Immature natural killer cell (primary cell): ENCODE results near the gene HNRNPA1L2. TPM values are rescaled to one million over a fixed set of nuclear protein-coding genes. Genes with fewer than 3 reads are reported as not detected.
"Not testable (repeated sequence)": the region's sequence is repeated elsewhere in the genome, so short reads cannot be mapped to it uniquely, and the experiment has no call there.

ENCODE experiments used
- DNase-seq, 3 donors: peaks; one replicate each; pipeline ENCODE4 v3.0.0; 2022; ENCODE audit warnings: mixed read lengths in 1 of 3
- H3K27ac Mint-ChIP-seq, 6 donors: one replicate each; pipeline ENCODE4 v1.8.0; 2020; ENCODE audit warnings: mixed read lengths in 6 of 6, mild to moderate bottlenecking in 5 of 6, inconsistent platforms in 4 of 6, moderate library complexity in 3 of 6
- H3K27me3 Mint-ChIP-seq, 3 donors: one replicate each; pipeline ENCODE4 v1.8.0; 2020 to 2021; ENCODE audit warnings: low read depth in 3 of 3, mild to moderate bottlenecking in 3 of 3, mixed read lengths in 3 of 3, moderate library complexity in 3 of 3, inconsistent platforms in 1 of 3
- H3K36me3 Mint-ChIP-seq, 3 donors: one replicate each; pipeline ENCODE4 v1.8.0; 2020; ENCODE audit warnings: mixed read lengths in 3 of 3, inconsistent platforms in 2 of 3, mild to moderate bottlenecking in 2 of 3
- H3K4me1 Mint-ChIP-seq, 2 donors: one replicate each; pipeline ENCODE4 v1.8.0; 2020; ENCODE audit warnings: inconsistent platforms in 2 of 2, mild to moderate bottlenecking in 2 of 2, mixed read lengths in 2 of 2, moderate library complexity in 1 of 2
- H3K4me3 Mint-ChIP-seq, 5 donors: one replicate each; pipeline ENCODE4 v1.8.0; 2020; ENCODE audit warnings: mild to moderate bottlenecking in 5 of 5, mixed read lengths in 5 of 5, inconsistent platforms in 3 of 5, moderate library complexity in 3 of 5
- H3K9me3 Mint-ChIP-seq, 6 donors: one replicate each; pipeline ENCODE4 v1.8.0; 2020; ENCODE audit warnings: mild to moderate bottlenecking in 6 of 6, mixed read lengths in 6 of 6, inconsistent platforms in 4 of 6, moderate library complexity in 3 of 6
- polyA plus RNA-seq, 3 donors: library from polyadenylated mRNA; unstranded; fragments of 300-500 nt; fragmentation: Illumina TruSeq; gene quantifications; one replicate each; pipeline ENCODE4 v1.2.3, GENCODE V29; 2021

Gene HNRNPA1L2
- polyA plus RNA-seq, 3 donors from 2014 or later = 4.0 to 11.6 (median 8.4) TPM

GRCh38 chr13:52659340-52659739 lies 17.1 kb downstream of the HNRNPA1L2 start:
- peak overlapping the region in 2 of 6 donors; percentile 37 to 68 for H3K27ac Mint-ChIP-seq
- no peak overlapping the region for H3K4me3 Mint-ChIP-seq
- no peak for DNase-seq
- H3K36me3 Mint-ChIP-seq = peaks cover 5 to 18% (median 10%) of the 10 kb centered on the region in 3 donors
- no peaks in the 10 kb centered on the region for H3K9me3 Mint-ChIP-seq
- H3K27me3 Mint-ChIP-seq = peaks cover 0 to 2% (median 0%) of the 10 kb centered on the region in 3 donors
- H3K4me1 Mint-ChIP-seq = no peaks in the 10 kb centered on the region

- DNase-seq = no peak
- no peak overlapping the region for H3K27ac Mint-ChIP-seq
Measured at GRCh38 chr13:52664272-52664671, 22.0 kb downstream of the HNRNPA1L2 start.

DNA sequence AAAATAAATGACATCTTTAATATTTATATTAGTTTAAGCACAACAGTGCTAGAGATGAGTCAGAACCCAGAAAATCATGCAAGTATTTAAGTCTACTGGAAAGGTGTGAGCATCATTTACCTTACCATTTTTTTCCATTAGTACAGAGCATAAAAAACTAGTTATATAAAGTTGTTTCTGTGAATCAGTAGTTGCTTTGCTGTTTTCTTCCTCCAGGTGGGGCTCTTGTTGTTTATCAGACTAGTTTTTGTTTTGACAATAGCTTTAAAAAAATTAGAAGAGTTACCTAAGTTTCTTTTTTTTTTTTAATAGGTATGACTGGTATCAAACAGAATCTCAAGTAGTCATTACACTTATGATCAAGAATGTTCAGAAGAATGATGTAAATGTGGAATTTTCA lies 23.1 kb downstream of the HNRNPA1L2 start:
- Mint-ChIP-seq H3K36me3 (peaks cover 7 to 27% (median 18%) of the 10 kb centered on the region in 3 donors), H3K9me3 (no peaks in the 10 kb centered on the region), H3K27me3 (peaks cover 0 to 3% (median 0%) of the 10 kb centered on the region in 3 donors), H3K4me3 (no peak overlapping the region), H3K4me1 (peaks cover 2 to 10% of the 10 kb centered on the region in 2 donors), H3K27ac (peak overlapping the region in 1 of 6 donors; percentile 17)
- peak in 1 of 3 donors; percentile 15 for DNase-seq

More at GRCh38 chr13:52664272-52664671, 22.0 kb downstream of the HNRNPA1L2 start:
- peaks cover 10 to 33% (median 21%) of the 10 kb centered on the region in 3 donors for H3K36me3 Mint-ChIP-seq
- peaks cover 0 to 3% (median 0%) of the 10 kb centered on the region in 3 donors for H3K27me3 Mint-ChIP-seq
- H3K4me1 Mint-ChIP-seq = peaks cover 2 to 4% of the 10 kb centered on the region in 2 donors
- H3K9me3 Mint-ChIP-seq = no peaks in the 10 kb centered on the region
- no peak overlapping the region for H3K4me3 Mint-ChIP-seq

DNA sequence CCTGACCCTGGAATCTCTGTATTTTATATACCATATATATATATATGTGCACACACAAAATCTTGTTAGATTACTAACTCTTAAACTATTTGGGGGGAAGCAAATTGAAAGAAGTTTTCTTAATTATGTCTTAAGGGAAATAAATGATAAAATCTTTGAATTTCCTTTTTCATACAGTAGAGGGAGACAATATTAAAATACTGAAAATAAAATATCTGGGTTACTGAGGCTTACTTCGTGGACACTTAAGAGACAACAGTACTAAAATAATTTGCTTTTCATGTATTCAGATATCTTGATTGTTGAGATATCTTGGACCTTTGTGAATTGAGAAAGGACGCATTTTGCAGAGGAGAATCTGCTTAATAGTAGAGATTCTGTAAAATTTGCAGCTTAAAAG lies 27.4 kb downstream of the HNRNPA1L2 start:
- peaks cover 0 to 1% (median 0%) of the 10 kb centered on the region in 3 donors for H3K27me3 Mint-ChIP-seq
- peaks cover 3 to 18% of the 10 kb centered on the region in 2 donors for H3K4me1 Mint-ChIP-seq
- H3K9me3 Mint-ChIP-seq = no peaks in the 10 kb centered on the region
- DNase-seq = no peak
- peaks cover 3 to 13% (median 12%) of the 10 kb centered on the region in 3 donors for H3K36me3 Mint-ChIP-seq
- no peak overlapping the region for H3K4me3 Mint-ChIP-seq
- no peak overlapping the region for H3K27ac Mint-ChIP-seq

DNA sequence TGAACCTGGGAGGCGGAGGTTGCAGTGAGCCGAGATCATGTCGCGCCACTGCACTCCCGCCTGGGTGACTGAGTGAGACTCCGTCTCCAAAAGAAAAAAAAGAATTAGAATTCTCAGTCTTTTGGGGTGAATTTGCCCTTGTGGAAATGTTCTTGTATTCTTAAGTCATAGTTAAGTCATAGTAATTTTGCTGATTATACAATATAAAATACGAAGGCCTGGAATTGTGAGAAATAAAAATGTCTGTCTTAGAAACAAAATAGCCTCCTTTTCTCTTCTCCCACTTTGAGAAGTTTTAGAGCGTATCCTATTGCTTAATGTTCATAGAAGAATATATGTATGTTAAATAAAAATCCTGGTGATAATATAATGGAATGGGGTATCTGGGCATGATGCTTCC lies 28.5 kb downstream of the HNRNPA1L2 start:
- Mint-ChIP-seq H3K27ac (no peak overlapping the region), H3K27me3 (peaks cover 0 to 1% (median 0%) of the 10 kb centered on the region in 3 donors), H3K9me3 (no peaks in the 10 kb centered on the region), H3K4me3 (no peak overlapping the region), H3K36me3 (peaks cover 3 to 13% (median 12%) of the 10 kb centered on the region in 3 donors), H3K4me1 (peaks cover 9 to 28% of the 10 kb centered on the region in 2 donors)
- no peak for DNase-seq

DNA sequence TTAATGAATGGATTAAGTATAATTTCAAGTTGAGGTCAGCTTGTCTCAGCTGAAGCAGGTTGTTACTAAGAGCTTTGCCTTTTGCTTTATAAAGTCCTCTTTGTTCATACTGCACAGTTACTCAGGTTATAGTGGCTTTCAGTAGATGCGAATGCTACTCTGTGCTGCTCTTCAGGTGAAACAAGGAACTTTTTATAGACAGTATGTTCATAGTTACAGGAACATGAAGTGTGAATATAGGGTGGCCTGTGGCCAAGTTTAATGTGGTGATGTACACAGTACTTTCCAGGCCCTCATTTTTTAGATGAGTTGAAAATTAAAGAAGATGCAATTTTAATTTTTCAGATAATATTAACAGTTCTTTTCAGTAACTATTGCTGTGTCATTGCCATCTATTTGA lies 31.2 kb downstream of the HNRNPA1L2 start:
- peaks cover 0 to 1% (median 0%) of the 10 kb centered on the region in 3 donors for H3K27me3 Mint-ChIP-seq
- no peak overlapping the region for H3K4me3 Mint-ChIP-seq
- H3K9me3 Mint-ChIP-seq = no peaks in the 10 kb centered on the region
- H3K27ac Mint-ChIP-seq = no peak overlapping the region
- H3K36me3 Mint-ChIP-seq = peaks cover 6 to 10% (median 9%) of the 10 kb centered on the region in 3 donors
- no peak for DNase-seq
- H3K4me1 Mint-ChIP-seq = peaks cover 12 to 55% of the 10 kb centered on the region in 2 donors

GRCh38 chr13:52677823-52678222 lies 35.6 kb downstream of the HNRNPA1L2 start:
- no peaks in the 10 kb centered on the region for H3K27me3 Mint-ChIP-seq

DNA sequence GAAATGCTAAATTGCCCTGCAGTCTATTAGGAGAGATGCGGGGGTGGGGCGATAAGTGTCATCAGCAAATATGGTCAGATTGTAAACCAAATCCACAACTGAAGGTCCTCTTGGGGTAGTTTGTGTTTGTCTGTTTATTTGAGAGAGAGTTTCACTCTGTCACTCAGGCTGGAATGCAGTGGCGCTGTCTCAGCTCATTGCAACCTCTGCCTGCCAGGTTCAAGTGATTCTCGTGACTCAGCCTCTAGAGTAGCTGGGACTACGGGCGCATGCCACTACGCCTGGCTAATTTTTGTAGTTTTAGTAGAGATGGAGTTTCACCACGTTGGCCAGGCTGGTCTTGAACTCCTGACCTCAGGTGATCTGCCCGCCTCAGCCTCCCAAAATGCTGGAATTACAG lies 43.6 kb downstream of the HNRNPA1L2 start:
- H3K9me3 Mint-ChIP-seq, DNase-seq, H3K27ac Mint-ChIP-seq, H3K4me3 Mint-ChIP-seq, H3K4me1 Mint-ChIP-seq, H3K27me3 Mint-ChIP-seq: not testable (repeated sequence)
- H3K36me3 Mint-ChIP-seq = peaks cover 27 to 47% (median 28%) of the 10 kb centered on the region in 3 donors

More at GRCh38 chr13:52677823-52678222, 35.6 kb downstream of the HNRNPA1L2 start:
- H3K27ac Mint-ChIP-seq = peak overlapping the region in 2 of 6 donors; percentile 37 to 47
- peaks cover 14 to 32% (median 18%) of the 10 kb centered on the region in 3 donors for H3K36me3 Mint-ChIP-seq
- no peaks in the 10 kb centered on the region for H3K9me3 Mint-ChIP-seq
- H3K4me3 Mint-ChIP-seq = no peak overlapping the region
- no peak for DNase-seq
- peaks cover 11 to 38% of the 10 kb centered on the region in 2 donors for H3K4me1 Mint-ChIP-seq

DNA sequence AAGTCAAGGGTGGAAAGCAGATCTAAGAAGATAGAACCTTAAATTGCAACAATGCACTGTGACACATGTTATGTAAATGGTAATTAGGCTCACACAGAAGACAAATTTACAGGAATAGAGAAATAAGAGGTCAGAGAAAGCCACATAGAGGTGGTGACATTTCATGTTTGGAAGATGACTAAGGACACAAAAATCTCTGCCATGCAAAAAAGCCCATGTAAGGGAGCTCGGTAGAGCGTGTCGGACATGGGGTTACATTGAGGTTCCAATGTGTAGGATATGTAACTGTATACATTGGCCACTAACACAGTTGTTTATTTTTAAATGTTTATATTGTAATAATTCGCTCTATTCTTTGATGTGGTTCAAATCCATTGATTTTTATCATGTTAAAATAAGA lies 44.1 kb downstream of the HNRNPA1L2 start:
- no peaks in the 10 kb centered on the region for H3K9me3 Mint-ChIP-seq
- H3K27ac Mint-ChIP-seq = no peak overlapping the region
- peaks cover 0 to 7% of the 10 kb centered on the region in 2 donors for H3K4me1 Mint-ChIP-seq
- H3K4me3 Mint-ChIP-seq = no peak overlapping the region
- DNase-seq = no peak
- H3K27me3 Mint-ChIP-seq = peaks cover 0 to 2% (median 0%) of the 10 kb centered on the region in 3 donors
- peaks cover 27 to 47% (median 28%) of the 10 kb centered on the region in 3 donors for H3K36me3 Mint-ChIP-seq

Other genes with a start within 250 kb of the HNRNPA1L2 start
- under 1 TPM in 1 of 3 donors, not detected in 2; 0.08 TPM for gene THSD1, start 236.3 kb upstream of the HNRNPA1L2 start, polyA plus RNA-seq
- gene VPS36, start 191.8 kb upstream of the HNRNPA1L2 start, polyA plus RNA-seq = 10 to 100 TPM; 33.3 to 53.3 (median 40.5) TPM
- 1 to 10 TPM; 3.8 to 7.2 (median 5.0) TPM for gene CKAP2, start 187.0 kb upstream of the HNRNPA1L2 start, polyA plus RNA-seq
- 10 to 100 TPM; 45.0 to 50.7 (median 49.5) TPM for gene SUGT1, start 10.4 kb downstream of the HNRNPA1L2 start, polyA plus RNA-seq
- not detected for gene CNMD, start 97.4 kb downstream of the HNRNPA1L2 start, polyA plus RNA-seq
- gene PCDH8, start 206.2 kb downstream of the HNRNPA1L2 start, polyA plus RNA-seq = not detected